Heart left ventricle (tissue), 16 donors: Measurements from ENCODE around the gene SIRT5. TPM values are rescaled to one million over a fixed set of nuclear protein-coding genes. Genes with fewer than 3 reads are reported as not detected.

ENCODE experiments used
- ATAC-seq, 4 donors: fragments of 200-7000 bp; cut with Tn5 transposase; one replicate each; pipeline ENCODE4 v1.9.1; 2020 to 2022; ENCODE audit warnings: moderate library complexity in 4 of 4, mild to moderate bottlenecking in 3 of 4, moderate number of reproducible peaks in 1 of 4
- DNase-seq, 5 donors: peaks; one replicate each; pipeline ENCODE4 v3.0.0-alpha.2; 2020
- H3K27ac ChIP-seq, 12 donors: fragments of 200-600 bp; sonication (generic) in 4 of 12; one replicate each; pipeline versions ENCODE4 v1.5.0 to v1.8.0; 2016 to 2022; ENCODE audit warnings: mild to moderate bottlenecking in 2 of 12
- H3K27me3 ChIP-seq, 9 donors: fragments of 200-600 bp; sonication (generic) in 2 of 9; one replicate each; pipeline versions ENCODE4 v1.5.1 to v1.8.0; 2016 to 2022; ENCODE audit warnings: mild to moderate bottlenecking in 3 of 9
- H3K36me3 ChIP-seq, 9 donors: fragments of 200-600 bp; sonication (generic) in 2 of 9; one replicate each; pipeline versions ENCODE4 v1.5.0 to v1.8.0; 2018 to 2022; ENCODE audit warnings: mild to moderate bottlenecking in 2 of 9
- H3K4me1 ChIP-seq, 12 donors: fragments of 200-600 bp; sonication (generic) in 4 of 12; one replicate each; pipeline versions ENCODE4 v1.5.0 to v1.8.0; 2016 to 2022; ENCODE audit warnings: mild to moderate bottlenecking in 3 of 12
- H3K4me3 ChIP-seq, 12 donors: fragments of 200-600 bp; sonication (generic) in 4 of 12; one replicate each; pipeline versions ENCODE4 v1.5.0 to v1.8.0; 2017 to 2022; ENCODE audit warnings: mild to moderate bottlenecking in 9 of 12, moderate library complexity in 4 of 12
- H3K9me3 ChIP-seq, 12 donors: fragments of 200-600 bp; sonication (generic) in 4 of 12; one replicate each; pipeline versions ENCODE4 v1.5.0 to v1.8.0; 2016 to 2022; ENCODE audit warnings: mild to moderate bottlenecking in 1 of 12
- CTCF ChIP-seq, 12 donors: fragments of 200-600 bp; sonication (generic) in 4 of 12; IDR thresholded peaks; one replicate each; pipeline versions ENCODE4 v1.5.0 to v1.8.0; 2018 to 2022; ENCODE audit warnings: antibody characterized with exemption in 12 of 12, mild to moderate bottlenecking in 5 of 12
- POLR2A ChIP-seq, 2 donors: fragments of 450-650 bp; IDR thresholded peaks; one replicate each; pipeline ENCODE4 v1.6.1; 2017; ENCODE audit warnings: antibody characterized with exemption in 2 of 2, mild to moderate bottlenecking in 2 of 2, moderate library complexity in 2 of 2
- WGBS, 4 donors: extraction: QIAGEN DNeasy Blood & Tissue Kit in 2 of 4; methylation state at CpG; one replicate each; pipeline versions ENCODE4 v1.1.5 to v1.1.7; 2013 to 2018; 5-methylcytosine and 5-hydroxymethylcytosine counted together
- intact Hi-C, 10 donors: fragments of 100-400 bp; cut with DNase I; formaldehyde crosslinking; loops; one replicate each; pipeline versions ENCODE4 v1.11.1 to v1.14.2; 2022
- polyA plus RNA-seq, 2 donors: library from polyadenylated mRNA; stranded (reverse); fragments of 200-250 nt; gene quantifications; one replicate each; pipeline ENCODE4 v1.2.3, GENCODE V29; 2013
- total RNA-seq, 9 donors: library from RNA; depleted of rRNA in 2 of 9; stranded (reverse); fragments of >200 nt in 2 of 9; fragmentation: NEBNext Ultra II Directional in 3 of 9; extraction: Animal tissue kit (Norgen Biotek cat#: 25700) in 3 of 9; gene quantifications; one replicate each; pipeline versions ENCODE4 v1.1.0 to v1.2.4, GENCODE V29; 2016 to 2023
- donor health status: ischemic (EF 13 %, LVEDD 7.1; RV severe dilation, severe dysfunction).
- donor health status: healthy with polysubstance abuse.
- donor health status: DM: no; HTN: yes; CAD: no.
- donor health status: DM: no; HTN: no; CAD: no.
- donor health status: ischemic (EF 25% LVEDD 6.9; RV normal size, moderate dysfunction).
- donor health status: ischemic (EF 25% LVEDD 5.7; RV mildly dilated, moderate dysfunction).
- donor health status: healthy.
- donor health status: DM: yes; HTN: yes; CAD: no.
- donor health status: ischemic (EF 35%, LVEDD 5.7; RV mildly dilated, moderate dysfunction).
- donor health status: nonischemic (EF 11% LVEDD 7.7; RV severe dilation, severe dysfunction).
- donor health status: DM: yes; HTN: yes; CAD: no.
- donor health status: PGD.
- donor health status: ischemic (EF 29% LVEDD 5.4; RV normal size, mild dysfunction).
- donor health status: nonischemic (EF 23%, LVEDD 6.1; RV moderate dilation, normal function).

The SIRT5 gene
- total and polyA plus RNA-seq, 11 donors, result 13.1 to 60.0 (median 37.1) TPM

GRCh38 chr6:13581700-13582229, 7.4 kb downstream of the SIRT5 start:
- intact Hi-C loops, result no loop called here
- H3K4me3 ChIP-seq, result no peak overlapping the region
- H3K27me3 ChIP-seq, result no peaks in the 10 kb centered on the region
- peaks cover 0 to 62% (median 33%) of the 10 kb centered on the region in 9 donors for H3K36me3 ChIP-seq
- no peak overlapping the region for H3K27ac ChIP-seq
- peak in 1 of 4 donors; percentile 39 for ATAC-seq
- peaks cover 0 to 14% (median under 1%) of the 10 kb centered on the region in 12 donors for H3K4me1 ChIP-seq
- 90 to 92% (median 91%) methylated on average over 9 of the region's 9 CpGs for WGBS, 4 donors
- TF ChIP-seq CTCF (IDR thresholded peaks at IDR 0.05) (no peak), POLR2A (IDR thresholded peaks at IDR 0.05) (no peak)
- H3K9me3 ChIP-seq, result peaks cover 0 to 3% (median 0%) of the 10 kb centered on the region in 12 donors
- no peak for DNase-seq

DNA sequence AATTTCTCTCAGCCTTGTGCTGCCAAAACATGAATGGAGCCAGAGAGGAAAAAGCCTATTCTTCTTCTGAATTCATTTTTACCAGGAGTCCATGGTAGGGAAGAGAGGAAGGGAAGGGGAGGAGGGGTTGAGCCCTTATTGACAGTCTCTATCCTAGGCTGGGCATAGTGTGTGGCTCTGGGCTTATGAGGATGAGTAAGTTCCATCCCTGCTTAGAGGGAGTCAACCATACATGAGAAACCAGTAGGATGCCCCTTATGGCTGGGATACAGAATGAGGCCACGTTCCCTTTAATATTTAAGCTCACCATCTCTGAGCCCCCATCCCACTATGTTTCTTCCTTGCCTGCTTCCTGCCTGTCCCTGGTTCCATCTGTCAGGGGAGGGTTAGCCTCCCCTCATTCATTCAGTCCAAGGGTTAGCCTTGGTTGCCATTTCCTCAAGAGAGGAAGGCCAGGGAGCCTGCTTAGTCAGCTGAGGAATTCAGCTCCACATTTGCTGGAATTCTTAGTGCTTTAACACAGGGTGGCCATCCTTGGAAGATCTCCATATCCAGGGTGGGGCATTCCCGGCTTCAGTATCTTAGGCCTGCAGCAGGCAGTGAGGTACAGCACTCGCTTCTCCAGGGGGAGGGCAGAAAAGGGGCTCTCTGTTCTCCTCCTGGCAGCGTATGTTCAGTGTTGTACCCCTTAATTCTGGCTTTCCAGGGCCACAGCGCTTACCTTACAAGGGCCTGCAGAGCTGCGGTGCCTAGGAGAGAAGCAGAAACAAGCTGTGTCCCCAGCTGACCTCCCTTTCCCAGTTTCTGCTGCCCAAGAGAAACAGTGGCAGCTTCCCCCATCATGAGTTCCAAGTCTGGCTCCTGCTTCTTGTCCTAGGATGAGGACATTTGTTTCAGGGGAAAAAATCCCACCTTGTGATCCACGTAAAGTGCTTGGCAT, 12.5 kb downstream of the SIRT5 start:
- no peak for DNase-seq
- H3K36me3 ChIP-seq, result peaks cover 0 to 87% (median 53%) of the 10 kb centered on the region in 9 donors
- H3K27me3 ChIP-seq, result no peaks in the 10 kb centered on the region
- no peak overlapping the region for H3K4me3 ChIP-seq
- H3K27ac ChIP-seq, result no peak overlapping the region
- peak in 2 of 4 donors; percentile 52 to 55 for ATAC-seq
- peaks cover 0 to 15% (median 4%) of the 10 kb centered on the region in 12 donors for H3K4me1 ChIP-seq
- 71 to 92% (median 77%) methylated on average over 6 to 7 of the region's 7 CpGs for WGBS, 4 donors
- intact Hi-C loops, result no loop called here
- H3K9me3 ChIP-seq, result no peaks in the 10 kb centered on the region
- TF ChIP-seq POLR2A (IDR thresholded peaks at IDR 0.05) (no peak), CTCF (IDR thresholded peaks at IDR 0.05) (no peak)

- intact Hi-C loops, result no loop called here
- H3K36me3 ChIP-seq, result peaks cover 0 to 98% (median 67%) of the 10 kb centered on the region in 9 donors
- TF ChIP-seq POLR2A (IDR thresholded peaks at IDR 0.05) (no peak), CTCF (IDR thresholded peaks at IDR 0.05) (no peak)
Measured at GRCh38 chr6:13589801-13590200, 15.4 kb downstream of the SIRT5 start.

DNA sequence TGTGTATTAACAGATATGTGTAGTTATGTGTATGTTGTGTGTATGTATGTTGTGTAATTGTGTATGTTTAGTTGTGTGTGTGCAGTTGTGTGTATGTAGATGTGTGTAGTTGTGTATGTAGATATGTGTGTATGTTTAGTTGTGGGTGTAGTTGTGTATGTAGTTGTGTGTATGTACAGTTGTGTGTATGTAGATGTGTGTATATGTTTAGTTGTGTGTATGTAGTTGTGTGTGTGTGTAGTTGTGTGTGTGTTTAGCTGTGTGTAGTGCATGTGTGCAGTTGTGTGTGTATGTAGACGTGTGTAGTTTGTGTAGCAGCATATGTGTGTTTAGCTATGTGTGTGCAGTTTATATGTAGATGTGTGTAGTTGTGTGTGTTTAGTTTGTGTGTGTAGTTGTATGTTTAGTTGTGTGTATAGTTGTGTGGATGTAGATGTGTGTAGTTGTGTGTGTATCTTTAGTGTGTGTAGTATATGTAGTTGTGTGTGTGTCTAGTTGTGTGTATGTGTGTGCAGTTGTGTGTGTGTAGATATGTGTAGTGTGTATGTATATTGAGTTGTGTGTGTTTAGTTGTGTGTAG, 16.3 kb downstream of the SIRT5 start:
- ATAC-seq (no peak), DNase-seq (no peak)
- Histone ChIP-seq H3K27ac (no peak overlapping the region), H3K4me1 (peaks cover 0 to 15% (median 4%) of the 10 kb centered on the region in 12 donors), H3K27me3 (no peaks in the 10 kb centered on the region), H3K4me3 (no peak overlapping the region), H3K36me3 (peaks cover 0 to 98% (median 74%) of the 10 kb centered on the region in 9 donors), H3K9me3 (no peaks in the 10 kb centered on the region)
- 89 to 96% (median 92%) methylated on average over 1 of the region's 1 CpG for WGBS, 4 donors
- intact Hi-C loops, result no loop called here
- no peak for TF ChIP-seq POLR2A (IDR thresholded peaks at IDR 0.05)
- no peak for TF ChIP-seq CTCF (IDR thresholded peaks at IDR 0.05)

More at GRCh38 chr6:13589801-13590200, 15.4 kb downstream of the SIRT5 start:
- ATAC-seq (no peak), DNase-seq (no peak)
- Histone ChIP-seq H3K27ac (no peak overlapping the region), H3K4me3 (no peak overlapping the region), H3K27me3 (no peaks in the 10 kb centered on the region), H3K9me3 (no peaks in the 10 kb centered on the region), H3K4me1 (peaks cover 0 to 15% (median 4%) of the 10 kb centered on the region in 12 donors)
- 82 to 87% (median 85%) methylated on average over 9 of the region's 9 CpGs for WGBS, 4 donors
